NCI-H1930 (cell line): ENCODE measurements around the gene DNASE1L2.

Experiments used
- DNase-seq, 2 experiments: peaks; one replicate each; lab custom pipeline; 2025; lab: John Stamatoyannopoulos, UW

The DNASE1L2 gene

DNA sequence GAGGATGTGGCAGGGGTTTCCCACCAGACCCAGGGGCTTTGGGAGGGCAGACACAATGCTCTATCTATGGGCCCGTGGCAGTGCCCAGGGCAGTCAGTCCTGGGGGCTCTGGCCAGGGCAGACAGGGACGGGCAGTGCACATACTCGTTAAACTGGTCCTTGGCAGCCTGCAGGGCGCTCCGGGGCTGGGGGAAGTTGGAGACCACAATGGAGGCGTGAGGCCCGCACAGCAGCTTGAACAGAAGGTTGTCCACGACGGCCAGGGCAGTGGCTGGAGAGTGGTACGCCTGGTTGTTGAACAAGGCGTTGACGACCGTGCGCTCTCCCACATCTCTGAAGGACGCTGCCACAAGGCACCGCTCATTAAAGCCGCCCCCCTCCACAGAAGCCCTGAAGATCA, 50.3 kb downstream of the DNASE1L2 start:
- DNase-seq = no peak

DNA sequence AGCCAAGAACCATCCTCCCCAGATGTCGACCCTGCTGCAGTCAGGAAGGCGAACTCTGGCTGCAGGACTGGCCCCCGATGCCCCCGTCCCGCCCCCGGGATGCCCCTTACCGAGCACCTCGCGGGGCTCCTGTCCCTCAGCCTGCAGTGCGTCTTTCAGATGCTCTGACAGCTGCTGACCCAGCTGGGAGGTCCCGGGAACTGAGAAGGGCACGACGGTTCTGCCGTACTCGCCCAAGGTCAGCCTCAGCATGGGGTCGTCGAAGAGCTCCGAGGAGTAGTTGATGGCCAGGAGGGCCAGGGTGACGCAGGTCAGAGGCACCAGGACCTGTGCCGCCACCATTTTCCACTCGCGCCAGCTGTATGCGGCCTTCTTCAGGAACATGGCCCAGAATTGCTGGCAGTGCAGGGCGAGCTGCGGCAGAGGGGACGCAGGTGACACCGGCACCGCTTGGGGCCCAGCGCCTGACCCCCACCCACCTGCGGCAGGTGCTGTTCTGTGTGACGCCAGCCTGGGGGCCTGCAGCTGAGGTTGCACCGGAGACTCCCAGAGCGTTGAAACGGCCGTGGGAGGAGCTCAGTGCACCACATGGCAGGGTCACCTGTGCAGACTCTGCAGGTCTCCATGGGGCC, 51.8 kb downstream of the DNASE1L2 start:
- no peak for DNase-seq
